Heart left ventricle (tissue), 16 donors: ENCODE measurements around the gene BBS5. TPM values are rescaled to one million over a fixed set of nuclear protein-coding genes. Genes with fewer than 3 reads are reported as not detected.

ENCODE experiments used
- ATAC-seq, 4 donors: fragments of 200-7000 bp; cut with Tn5 transposase; one replicate each; pipeline ENCODE4 v1.9.1; 2020 to 2022; ENCODE audit warnings: moderate library complexity in 4 of 4, mild to moderate bottlenecking in 3 of 4, moderate number of reproducible peaks in 1 of 4
- DNase-seq, 5 donors: peaks; one replicate each; pipeline ENCODE4 v3.0.0-alpha.2; 2020
- H3K27ac ChIP-seq, 12 donors: fragments of 200-600 bp; sonication (generic) in 4 of 12; one replicate each; pipeline versions ENCODE4 v1.5.0 to v1.8.0; 2016 to 2022; ENCODE audit warnings: mild to moderate bottlenecking in 2 of 12
- H3K27me3 ChIP-seq, 9 donors: fragments of 200-600 bp; sonication (generic) in 2 of 9; one replicate each; pipeline versions ENCODE4 v1.5.1 to v1.8.0; 2016 to 2022; ENCODE audit warnings: mild to moderate bottlenecking in 3 of 9
- H3K36me3 ChIP-seq, 9 donors: fragments of 200-600 bp; sonication (generic) in 2 of 9; one replicate each; pipeline versions ENCODE4 v1.5.0 to v1.8.0; 2018 to 2022; ENCODE audit warnings: mild to moderate bottlenecking in 2 of 9
- H3K4me1 ChIP-seq, 12 donors: fragments of 200-600 bp; sonication (generic) in 4 of 12; one replicate each; pipeline versions ENCODE4 v1.5.0 to v1.8.0; 2016 to 2022; ENCODE audit warnings: mild to moderate bottlenecking in 3 of 12
- H3K4me3 ChIP-seq, 12 donors: fragments of 200-600 bp; sonication (generic) in 4 of 12; one replicate each; pipeline versions ENCODE4 v1.5.0 to v1.8.0; 2017 to 2022; ENCODE audit warnings: mild to moderate bottlenecking in 9 of 12, moderate library complexity in 4 of 12
- H3K9me3 ChIP-seq, 12 donors: fragments of 200-600 bp; sonication (generic) in 4 of 12; one replicate each; pipeline versions ENCODE4 v1.5.0 to v1.8.0; 2016 to 2022; ENCODE audit warnings: mild to moderate bottlenecking in 1 of 12
- CTCF ChIP-seq, 12 donors: fragments of 200-600 bp; sonication (generic) in 4 of 12; IDR thresholded peaks; one replicate each; pipeline versions ENCODE4 v1.5.0 to v1.8.0; 2018 to 2022; ENCODE audit warnings: antibody characterized with exemption in 12 of 12, mild to moderate bottlenecking in 5 of 12
- POLR2A ChIP-seq, 2 donors: fragments of 450-650 bp; IDR thresholded peaks; one replicate each; pipeline ENCODE4 v1.6.1; 2017; ENCODE audit warnings: antibody characterized with exemption in 2 of 2, mild to moderate bottlenecking in 2 of 2, moderate library complexity in 2 of 2
- WGBS, 4 donors: extraction: QIAGEN DNeasy Blood & Tissue Kit in 2 of 4; methylation state at CpG; one replicate each; pipeline versions ENCODE4 v1.1.5 to v1.1.7; 2013 to 2018; 5-methylcytosine and 5-hydroxymethylcytosine counted together
- intact Hi-C, 10 donors: fragments of 100-400 bp; cut with DNase I; formaldehyde crosslinking; loops; one replicate each; pipeline versions ENCODE4 v1.11.1 to v1.14.2; 2022
- polyA plus RNA-seq, 2 donors: library from polyadenylated mRNA; stranded (reverse); fragments of 200-250 nt; gene quantifications; one replicate each; pipeline ENCODE4 v1.2.3, GENCODE V29; 2013
- total RNA-seq, 9 donors: library from RNA; depleted of rRNA in 2 of 9; stranded (reverse); fragments of >200 nt in 2 of 9; fragmentation: NEBNext Ultra II Directional in 3 of 9; extraction: Animal tissue kit (Norgen Biotek cat#: 25700) in 3 of 9; gene quantifications; one replicate each; pipeline versions ENCODE4 v1.1.0 to v1.2.4, GENCODE V29; 2016 to 2023
- donor health status: ischemic (EF 13 %, LVEDD 7.1; RV severe dilation, severe dysfunction).
- donor health status: healthy with polysubstance abuse.
- donor health status: DM: no; HTN: yes; CAD: no.
- donor health status: DM: no; HTN: no; CAD: no.
- donor health status: ischemic (EF 25% LVEDD 6.9; RV normal size, moderate dysfunction).
- donor health status: ischemic (EF 25% LVEDD 5.7; RV mildly dilated, moderate dysfunction).
- donor health status: healthy.
- donor health status: DM: yes; HTN: yes; CAD: no.
- donor health status: ischemic (EF 35%, LVEDD 5.7; RV mildly dilated, moderate dysfunction).
- donor health status: nonischemic (EF 11% LVEDD 7.7; RV severe dilation, severe dysfunction).
- donor health status: DM: yes; HTN: yes; CAD: no.
- donor health status: PGD.
- donor health status: ischemic (EF 29% LVEDD 5.4; RV normal size, mild dysfunction).
- donor health status: nonischemic (EF 23%, LVEDD 6.1; RV moderate dilation, normal function).

BBS5 gene
- total and polyA plus RNA-seq, 11 donors: 4.4 to 9.5 (median 7.9) TPM

DNA sequence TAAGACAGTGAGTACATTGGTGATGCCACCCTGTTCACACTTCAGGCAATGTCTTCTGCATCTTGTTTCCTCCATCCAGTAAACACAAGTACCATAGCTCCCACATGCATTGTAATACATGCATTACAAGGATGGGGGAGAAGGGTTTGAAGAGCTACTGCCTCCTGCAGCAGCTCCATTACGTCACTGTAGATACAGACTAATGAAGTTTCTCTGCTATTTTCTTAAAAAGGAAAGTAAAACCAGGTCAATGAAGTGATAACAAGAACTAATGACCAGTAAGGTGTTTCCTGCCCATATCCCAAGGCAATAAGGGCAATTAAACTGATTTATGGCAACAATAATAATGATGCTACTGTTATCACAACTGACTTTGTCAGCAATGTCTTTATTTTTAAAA lies 18.2 kb upstream of the BBS5 start:
- no peak overlapping the region for H3K4me3 ChIP-seq
- no peak for TF ChIP-seq POLR2A (IDR thresholded peaks at IDR 0.05)
- TF ChIP-seq CTCF (IDR thresholded peaks at IDR 0.05): no peak
- ATAC-seq (no peak), DNase-seq (no peak)
- H3K9me3 ChIP-seq: no peaks in the 10 kb centered on the region
- no peaks in the 10 kb centered on the region for H3K36me3 ChIP-seq
- WGBS, 4 donors: 58 to 80% (median 73%) methylated on average over 1 of the region's 1 CpG
- peaks cover 0 to 6% (median 0%) of the 10 kb centered on the region in 12 donors for H3K4me1 ChIP-seq
- H3K27me3 ChIP-seq: no peaks in the 10 kb centered on the region
- H3K27ac ChIP-seq: no peak overlapping the region
- intact Hi-C loops: loop anchor here in 1 of 10 donors (10.0 kb wide), 1 partner anchor 1486 kb away; no protein-coding TSS in a partner anchor

GRCh38 chr2:169462896-169463695 lies 16.2 kb upstream of the BBS5 start:
- WGBS, 4 donors: 45 to 54% (median 47%) methylated on average over 4 of the region's 4 CpGs
- TF ChIP-seq CTCF (IDR thresholded peaks at IDR 0.05) (no peak), POLR2A (IDR thresholded peaks at IDR 0.05) (no peak)
- peak in 2 of 4 donors; percentile 39 to 61 for ATAC-seq

GRCh38 chr2:169464466-169464865 lies 14.8 kb upstream of the BBS5 start:
- Histone ChIP-seq H3K36me3 (no peaks in the 10 kb centered on the region), H3K9me3 (no peaks in the 10 kb centered on the region), H3K4me1 (peaks cover 0 to 6% (median 0%) of the 10 kb centered on the region in 12 donors), H3K27me3 (no peaks in the 10 kb centered on the region), H3K4me3 (no peak overlapping the region), H3K27ac (no peak overlapping the region)
- DNase-seq (no peak), ATAC-seq (no peak)
- intact Hi-C loops: loop anchor here in 1 of 10 donors (10.0 kb wide), 1 partner anchor 1490 kb away; no protein-coding TSS in a partner anchor
- WGBS, 4 donors: 91 to 98% (median 93%) methylated on average over 1 of the region's 1 CpG
- TF ChIP-seq POLR2A (IDR thresholded peaks at IDR 0.05): no peak
- TF ChIP-seq CTCF (IDR thresholded peaks at IDR 0.05): no peak

More at GRCh38 chr2:169462896-169463695, 16.2 kb upstream of the BBS5 start:
- Histone ChIP-seq H3K4me1 (peaks cover 0 to 6% (median 0%) of the 10 kb centered on the region in 12 donors), H3K36me3 (no peaks in the 10 kb centered on the region), H3K27me3 (no peaks in the 10 kb centered on the region), H3K27ac (no peak overlapping the region), H3K9me3 (no peaks in the 10 kb centered on the region), H3K4me3 (no peak overlapping the region)
- intact Hi-C loops: loop anchor here in 1 of 10 donors (10.0 kb wide), 1 partner anchor 1488 kb away; no protein-coding TSS in a partner anchor
- DNase-seq: no peak

- no peak for TF ChIP-seq CTCF (IDR thresholded peaks at IDR 0.05)
- no peak for TF ChIP-seq POLR2A (IDR thresholded peaks at IDR 0.05)
- Histone ChIP-seq H3K27ac (no peak overlapping the region), H3K27me3 (no peaks in the 10 kb centered on the region), H3K4me3 (no peak overlapping the region), H3K36me3 (no peaks in the 10 kb centered on the region), H3K4me1 (peaks cover 0 to 6% (median 0%) of the 10 kb centered on the region in 12 donors), H3K9me3 (no peaks in the 10 kb centered on the region)
- ATAC-seq (no peak), DNase-seq (no peak)
- intact Hi-C loops: loop anchor here in 1 of 10 donors (10.0 kb wide), 1 partner anchor 1490 kb away; no protein-coding TSS in a partner anchor
- WGBS, 4 donors: 61 to 79% (median 67%) methylated on average over 2 of the region's 2 CpGs
Measured at GRCh38 chr2:169464882-169465281, 14.4 kb upstream of the BBS5 start.
